GM23248 (cell line): ENCODE measurements around the gene SIK3. TPM values are rescaled to one million over a fixed set of nuclear protein-coding genes. Genes with fewer than 3 reads are reported as not detected.

Experiments used
- DNase-seq: peaks from one replicate; pipeline ENCODE4 v3.0.0-alpha.2; 2015
- H2AFZ ChIP-seq: fragments of 200-600 bp; sonication (generic); 2 replicates; pipeline ENCODE4 v1.6.1; 2016; ENCODE audit warnings: antibody characterized with exemption
- H3F3A ChIP-seq: fragments of 200-600 bp; sonication (generic); 2 replicates; pipeline ENCODE4 v1.6.1; 2016; ENCODE audit warnings: mild to moderate bottlenecking, antibody characterized with exemption, mixed run types; ENCODE audit not compliant: insufficient read depth
- H3K27ac ChIP-seq: fragments of 200-600 bp; sonication (generic); 2 replicates; pipeline ENCODE4 v1.5.1; 2016; ENCODE audit warnings: mild to moderate bottlenecking
- H3K27me3 ChIP-seq: fragments of 200-600 bp; sonication (generic); replicated peaks from 2 replicates; pipeline ENCODE4 v1.6.1; 2016; ENCODE audit warnings: mild to moderate bottlenecking; ENCODE audit not compliant: insufficient read depth
- H3K36me3 ChIP-seq: fragments of 200-600 bp; sonication (generic); 2 replicates; pipeline ENCODE4 v1.6.1; 2016; ENCODE audit warnings: low read depth, mild to moderate bottlenecking
- H3K4me1 ChIP-seq: fragments of 200-600 bp; sonication (generic); 2 replicates; pipeline ENCODE4 v1.6.1; 2016; ENCODE audit warnings: mild to moderate bottlenecking; ENCODE audit not compliant: insufficient read depth
- H3K4me2 ChIP-seq: fragments of 200-600 bp; sonication (generic); one replicate; pipeline ENCODE4 v1.6.1; 2016; ENCODE audit warnings: mild to moderate bottlenecking; ENCODE audit not compliant: unreplicated experiment
- H3K4me3 ChIP-seq: fragments of 200-600 bp; sonication (generic); 2 replicates; pipeline ENCODE4 v1.5.1; 2016; ENCODE audit warnings: mild to moderate bottlenecking
- H3K79me2 ChIP-seq: fragments of 200-600 bp; sonication (generic); 2 replicates; pipeline ENCODE4 v1.6.1; 2016; ENCODE audit warnings: mild to moderate bottlenecking; ENCODE audit not compliant: insufficient read depth
- H3K9ac ChIP-seq: fragments of 200-600 bp; sonication (generic); 2 replicates; pipeline ENCODE4 v1.6.1; 2016; ENCODE audit warnings: mild to moderate bottlenecking
- H3K9me2 ChIP-seq: fragments of 200-600 bp; sonication (generic); 2 replicates; pipeline ENCODE4 v1.6.1; 2016; ENCODE audit warnings: mixed run types, mild to moderate bottlenecking, moderate library complexity; ENCODE audit not compliant: insufficient read depth
- H3K9me3 ChIP-seq: fragments of 200-600 bp; sonication (generic); one replicate; pipeline ENCODE4 v1.6.1; 2017; ENCODE audit warnings: low read depth
- H4K20me1 ChIP-seq: fragments of 200-600 bp; sonication (generic); 2 replicates; pipeline ENCODE4 v1.6.0; 2016; ENCODE audit not compliant: insufficient read depth
- EZH2 ChIP-seq: fragments of 200-600 bp; sonication (generic); IDR thresholded peaks from 2 replicates; pipeline ENCODE4 v1.6.1; 2018; ENCODE audit warnings: antibody characterized with exemption, mild to moderate bottlenecking; ENCODE audit not compliant: insufficient read depth, poor library complexity, severe bottlenecking
- EZH2phosphoT487 ChIP-seq: fragments of 200-600 bp; sonication (generic); IDR thresholded peaks from 2 replicates; pipeline ENCODE4 v1.6.1; 2018; ENCODE audit warnings: antibody characterized with exemption, moderate library complexity, mild to moderate bottlenecking, low read depth; ENCODE audit not compliant: insufficient read depth
- WGBS, 2 experiments: methylation state at CpG; one replicate each; pipeline ENCODE4 v1.1.6; 2015 to 2017; ENCODE audit warnings: low lambda C conversion rate in 2 of 2, low coverage in 1 of 2; ENCODE audit errors: missing lambda C conversion rate in 2 of 2; 5-methylcytosine and 5-hydroxymethylcytosine counted together
- in situ Hi-C: fragments of 300-500 bp; cut with MboI; formaldehyde crosslinking; loops from 2 replicates; pipeline ENCODE4 v1.15.0; 2020
- polyA plus RNA-seq: library from polyadenylated mRNA; unstranded; fragments of >200 nt; fragmentation: Nextera tagmentation; extraction: Ambion mirVana; gene quantifications from 2 replicates; pipeline ENCODE4 v1.2.1, GENCODE V29; 2016
- total RNA-seq: library from RNA; depleted of rRNA; stranded (reverse); fragments of >200 nt; shearing (Covaris generic); gene quantifications from 2 replicates; pipeline ENCODE4 v1.2.3, GENCODE V29; 2014

Gene SIK3
- total and polyA plus RNA-seq, 2 experiments from 2014 or later, result 4.2 to 15.5 TPM

GRCh38 chr11:116855413-116855812, 242.8 kb downstream of the SIK3 start:
- TF ChIP-seq EZH2phosphoT487 (no peak), EZH2 (no peak)
- no peak overlapping the region for H3K9ac ChIP-seq
- H3K79me2 ChIP-seq, result peaks cover 7% of the 10 kb centered on the region; the same call in 1 of the 2 replicates
- in situ Hi-C loops, result no loop called here
- no peak overlapping the region for H3K4me2 ChIP-seq
- H3K4me3 ChIP-seq, result no peak overlapping the region
- H3K27ac ChIP-seq, result no peak overlapping the region
- no peaks in the 10 kb centered on the region for H3K9me3 ChIP-seq
- no peaks in the 10 kb centered on the region for H4K20me1 ChIP-seq
- no peak overlapping the region for H2AFZ ChIP-seq
- DNase-seq, result no peak
- no peaks in the 10 kb centered on the region for H3K27me3 ChIP-seq
- 97 to 98% methylated on average over 7 of the region's 7 CpGs for WGBS, 2 experiments
- H3K9me2 ChIP-seq, result no peaks in the 10 kb centered on the region
- peaks cover 45% of the 10 kb centered on the region for H3K4me1 ChIP-seq
- H3K36me3 ChIP-seq, result no peaks in the 10 kb centered on the region; the same call in 1 of the 2 replicates
- H3F3A ChIP-seq, result peaks cover 39% of the 10 kb centered on the region

- H3K9ac ChIP-seq, result peak overlapping the region; percentile 23
- peaks cover 7% of the 10 kb centered on the region; the same call in 1 of the 2 replicates for H3K79me2 ChIP-seq
- no peaks in the 10 kb centered on the region for H3K9me2 ChIP-seq
- peak overlapping the region; percentile 58 for H3K4me2 ChIP-seq
- peak; percentile 96 for DNase-seq
- H4K20me1 ChIP-seq, result no peaks in the 10 kb centered on the region
- peaks cover 37% of the 10 kb centered on the region for H3F3A ChIP-seq
- TF ChIP-seq EZH2, result no peak
- TF ChIP-seq EZH2phosphoT487, result no peak
- H3K27ac ChIP-seq, result peak overlapping the region; percentile 87
- H3K9me3 ChIP-seq, result no peaks in the 10 kb centered on the region
- in situ Hi-C loops, result no loop called here
- H2AFZ ChIP-seq, result no peak overlapping the region
- H3K4me3 ChIP-seq, result peak overlapping the region; percentile 26; the same call in 1 of the 2 replicates
- H3K4me1 ChIP-seq, result peaks cover 45% of the 10 kb centered on the region
- H3K36me3 ChIP-seq, result no peaks in the 10 kb centered on the region
- 20 to 21% methylated on average over 6 of the region's 6 CpGs for WGBS, 2 experiments
- H3K27me3 ChIP-seq, result no peaks in the 10 kb centered on the region
Measured at GRCh38 chr11:116853461-116854073, 244.7 kb downstream of the SIK3 start.

GRCh38 chr11:116852261-116853031, 245.8 kb downstream of the SIK3 start:
- Histone ChIP-seq H2AFZ (no peak overlapping the region), H4K20me1 (no peaks in the 10 kb centered on the region), H3K4me2 (peak overlapping the region; percentile 58), H3K9me3 (no peaks in the 10 kb centered on the region), H3K79me2 (peaks cover 7% of the 10 kb centered on the region; the same call in 1 of the 2 replicates), H3K27ac (peak overlapping the region; percentile 87), H3K4me3 (no peak overlapping the region), H3K27me3 (no peaks in the 10 kb centered on the region), H3K36me3 (no peaks in the 10 kb centered on the region), H3F3A (peaks cover 36% of the 10 kb centered on the region), H3K9ac (no peak overlapping the region), H3K9me2 (no peaks in the 10 kb centered on the region), H3K4me1 (peaks cover 41% of the 10 kb centered on the region)
- in situ Hi-C loops, result no loop called here
- WGBS, 2 experiments, result 52 to 55% methylated on average over 5 of the region's 5 CpGs
- peak; percentile 53 for DNase-seq
- TF ChIP-seq EZH2, result no peak
- no peak for TF ChIP-seq EZH2phosphoT487

GRCh38 chr11:116851626-116852025, 246.6 kb downstream of the SIK3 start:
- 95 to 98% methylated on average over 6 to 7 of the region's 7 CpGs for WGBS, 2 experiments
- no peak overlapping the region for H3K27ac ChIP-seq
- no peaks in the 10 kb centered on the region for H3K27me3 ChIP-seq
- H3K9me3 ChIP-seq, result no peaks in the 10 kb centered on the region
- H3K4me1 ChIP-seq, result peaks cover 32% of the 10 kb centered on the region
- H3K9me2 ChIP-seq, result no peaks in the 10 kb centered on the region
- TF ChIP-seq EZH2phosphoT487, result no peak
- no peak for TF ChIP-seq EZH2
- H3K4me3 ChIP-seq, result no peak overlapping the region
- no peak for DNase-seq
- H4K20me1 ChIP-seq, result no peaks in the 10 kb centered on the region
- H2AFZ ChIP-seq, result no peak overlapping the region
- H3K36me3 ChIP-seq, result no peaks in the 10 kb centered on the region; the same call in 1 of the 2 replicates
- H3K79me2 ChIP-seq, result peaks cover 7% of the 10 kb centered on the region; the same call in 1 of the 2 replicates
- H3K4me2 ChIP-seq, result peak overlapping the region; percentile 3
- no peak overlapping the region for H3K9ac ChIP-seq
- in situ Hi-C loops, result no loop called here
- peaks cover 29% of the 10 kb centered on the region for H3F3A ChIP-seq
